Measurements from ENCODE around the gene NKAIN2.

DNA sequence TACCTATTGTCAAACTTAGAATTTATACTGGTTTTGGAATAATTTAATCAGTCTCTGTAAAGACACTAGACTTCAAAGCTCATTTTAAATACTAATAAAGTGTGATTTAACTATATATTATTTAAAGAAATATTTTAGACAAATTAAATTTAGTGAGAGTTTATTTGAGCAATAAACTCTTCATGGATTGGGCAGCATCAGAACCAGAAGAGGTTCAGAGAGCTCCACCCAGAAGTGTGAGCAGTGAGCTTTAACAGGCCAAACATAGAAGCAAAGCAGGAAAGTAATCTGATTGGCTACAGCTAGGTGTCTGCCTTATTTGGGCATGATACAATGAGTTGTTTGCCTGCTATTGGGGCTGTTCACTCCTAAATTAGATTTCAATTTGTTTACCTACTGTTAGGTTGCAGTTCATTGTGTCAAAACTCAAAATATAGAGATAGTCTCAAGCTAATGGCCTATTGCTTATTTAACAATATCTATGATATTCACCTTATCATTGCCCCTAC, 803.5 kb downstream of the NKAIN2 start:
- TF ChIP-seq, protein P1, sequence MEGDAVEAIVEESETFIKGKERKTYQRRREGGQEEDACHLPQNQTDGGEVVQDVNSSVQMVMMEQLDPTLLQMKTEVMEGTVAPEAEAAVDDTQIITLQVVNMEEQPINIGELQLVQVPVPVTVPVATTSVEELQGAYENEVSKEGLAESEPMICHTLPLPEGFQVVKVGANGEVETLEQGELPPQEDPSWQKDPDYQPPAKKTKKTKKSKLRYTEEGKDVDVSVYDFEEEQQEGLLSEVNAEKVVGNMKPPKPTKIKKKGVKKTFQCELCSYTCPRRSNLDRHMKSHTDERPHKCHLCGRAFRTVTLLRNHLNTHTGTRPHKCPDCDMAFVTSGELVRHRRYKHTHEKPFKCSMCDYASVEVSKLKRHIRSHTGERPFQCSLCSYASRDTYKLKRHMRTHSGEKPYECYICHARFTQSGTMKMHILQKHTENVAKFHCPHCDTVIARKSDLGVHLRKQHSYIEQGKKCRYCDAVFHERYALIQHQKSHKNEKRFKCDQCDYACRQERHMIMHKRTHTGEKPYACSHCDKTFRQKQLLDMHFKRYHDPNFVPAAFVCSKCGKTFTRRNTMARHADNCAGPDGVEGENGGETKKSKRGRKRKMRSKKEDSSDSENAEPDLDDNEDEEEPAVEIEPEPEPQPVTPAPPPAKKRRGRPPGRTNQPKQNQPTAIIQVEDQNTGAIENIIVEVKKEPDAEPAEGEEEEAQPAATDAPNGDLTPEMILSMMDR (IDR thresholded peaks at IDR 0.05 in 4 of 5, conservative IDR thresholded peaks at IDR 0.05 in 1 of 5) = no peak
- TF ChIP-seq POLR2A (IDR thresholded peaks at IDR 0.05) = no peak
